AG09309 (cell line): ENCODE data around the gene KLHL5.

ENCODE experiments used
- DNase-seq: peaks from one replicate; pipeline ENCODE4 v3.0.0-alpha.2; 2010; ENCODE audit warnings: low read depth
- H3K4me3 ChIP-seq: 2 replicates; pipeline ENCODE4 v1.5.1; 2011; ENCODE audit warnings: mild to moderate bottlenecking, low read depth, low read length, moderate library complexity; ENCODE audit not compliant: control insufficient read depth
- CTCF ChIP-seq: IDR thresholded peaks from 2 replicates; pipeline ENCODE4 v1.5.1; 2011; ENCODE audit warnings: mild to moderate bottlenecking, low read depth, low read length, inconsistent platforms; ENCODE audit not compliant: insufficient read depth, control insufficient read depth; ENCODE audit errors: missing control alignments

The KLHL5 gene

GRCh38 chr4:39157520-39157919 is 95.5 kb downstream of the KLHL5 start:
- H3K4me3 ChIP-seq: no peak overlapping the region
- no peak for DNase-seq
- TF ChIP-seq CTCF: no peak

- no peak for TF ChIP-seq CTCF
- no peak for DNase-seq
- H3K4me3 ChIP-seq: no peak overlapping the region
Observed at GRCh38 chr4:39166177-39166576, 104.1 kb downstream of the KLHL5 start.

- TF ChIP-seq CTCF: no peak
- no peak overlapping the region for H3K4me3 ChIP-seq
- DNase-seq: no peak
Observed at GRCh38 chr4:39166669-39167068, 104.6 kb downstream of the KLHL5 start.

- TF ChIP-seq CTCF: no peak
- no peak for DNase-seq
- H3K4me3 ChIP-seq: no peak overlapping the region
Observed at GRCh38 chr4:39169426-39169825, 107.4 kb downstream of the KLHL5 start.

GRCh38 chr4:39170301-39170700 is 108.3 kb downstream of the KLHL5 start:
- no peak for TF ChIP-seq CTCF
- no peak overlapping the region for H3K4me3 ChIP-seq
- DNase-seq: no peak
